Measurements from ENCODE around the gene C12orf76. TPM values are rescaled to one million over a fixed set of nuclear protein-coding genes. Genes with fewer than 3 reads are reported as not detected.

Gene C12orf76
- total and polyA plus RNA-seq, 2 of the 4 experiments (the other 2 are of a cell fraction), result 5.0 to 7.1 TPM

- Histone ChIP-seq H3K4me3 (ENCODE audit: insufficient read depth, low read depth, low read length) (no peak overlapping the region), H2BK20ac (ENCODE audit: low read depth, low read length) (peak overlapping the region; percentile 89; the same call in 1 of the 2 replicates), H4K8ac (ENCODE audit: low read depth in 2 of 2, low read length in 2 of 2) (peak overlapping the region; percentile 12 to 73; a peak in 2 of 4 replicates), H3K18ac (ENCODE audit: low read depth, low read length) (peak overlapping the region; percentile 52; the same call in 1 of the 2 replicates), H4K20me1 (ENCODE audit: insufficient read depth, low read length) (peaks cover 31% of the 10 kb centered on the region), H3K27me3 (ENCODE audit: control insufficient read depth, insufficient read depth, low read length) (no peaks in the 10 kb centered on the region), H2AFZ (replicated peaks; ENCODE audit: low read length, poor library complexity) (no peak overlapping the region), H4K91ac (ENCODE audit: insufficient read depth, low read depth, low read length) (0 out of 2 replicates have a peak overlapping the region, but pooled peaks have one; percentile 13), H4K5ac (ENCODE audit: low read depth, low read length) (peak overlapping the region; percentile 8; the same call in 1 of the 2 replicates), H3K4ac (ENCODE audit: low read depth, low read length) (peak overlapping the region; percentile 81; the same call in 1 of the 2 replicates), H3K36me3 (ENCODE audit: control insufficient read depth, insufficient read depth, low read length) (peaks cover 45% of the 10 kb centered on the region), H2AK9ac (replicated peaks; ENCODE audit: low read depth, low read length, poor library complexity) (no peak overlapping the region), H2BK120ac (ENCODE audit: low read depth, low read length) (peak overlapping the region; percentile 89), H3K9me1 (ENCODE audit: insufficient read depth, low read length) (peaks cover 24% of the 10 kb centered on the region), H3K4me2 (ENCODE audit: low read depth, low read length) (no peak overlapping the region), H2BK15ac (ENCODE audit: low read depth, low read length) (peak overlapping the region; percentile 3; the same call in 1 of the 3 replicates), H3K23ac (ENCODE audit: low read depth, low read length) (peak overlapping the region; percentile 31; the same call in 1 of the 2 replicates), H3K14ac (replicated peaks; ENCODE audit: low read depth, low read length) (0 out of 2 replicates have a peak overlapping the region, but pooled peaks have one; percentile 18), H3K56ac (ENCODE audit: extremely low read depth, insufficient read depth, low read length) (no peak overlapping the region), H3K9me3 (ENCODE audit: control insufficient read depth, insufficient read depth, low read length) (no peaks in the 10 kb centered on the region), H2AK5ac (ENCODE audit: low read depth, low read length) (no peak overlapping the region), H3K79me1 (ENCODE audit: low read depth in 1 of 2, low read length in 2 of 2) (peaks cover 24 to 64% of the 10 kb centered on the region in 2 experiments), H3K9ac (ENCODE audit: low read depth, low read length) (0 out of 2 replicates have a peak overlapping the region, but pooled peaks have one; percentile 31), H3K27ac (ENCODE audit: insufficient read depth, low read length) (peak overlapping the region; percentile 42; the same call in 1 of the 2 replicates), H2BK5ac (ENCODE audit: low read depth, low read length, poor library complexity, severe bottlenecking) (peak overlapping the region; percentile 97), H3K4me1 (ENCODE audit: control insufficient read depth, insufficient read depth, low read length) (peaks cover 29% of the 10 kb centered on the region)
- ATAC-seq (ENCODE audit: low read depth) (no peak), DNase-seq (no peak)
- no CpG with 5 or more reads among the region's 2 CpGs for WGBS, 2 experiments (ENCODE audit: extremely low coverage in 2 of 2, insufficient read length in 1 of 2)
- ChIA-PET POLR2A (ENCODE audit: unreplicated experiment) (interaction anchor here (0.8 kb wide), 1 partner anchor 11 kb away, joined by 7 read pairs; no protein-coding TSS in a partner anchor), CTCF (interaction anchor here (0.6 kb wide), 3 partner anchors 20 to 995 kb away, joined by 3 read pairs; no protein-coding TSS in a partner anchor)
- TF ChIP-seq RFX5 (IDR thresholded peaks at IDR 0.05; ENCODE audit: low read depth, low read length) (no peak), MAZ (IDR thresholded peaks at IDR 0.05; ENCODE audit: borderline replicate concordance, low read depth, low read length) (no peak), USF2 (IDR thresholded peaks at IDR 0.05; ENCODE audit: low read depth, low read length) (no peak), CTCF (conservative IDR thresholded peaks at IDR 0.05; ENCODE audit: low read depth, low read length) (no peak), NFE2L2 (IDR thresholded peaks at IDR 0.05; ENCODE audit: low read depth, low read length) (no peak), SMC3 (IDR thresholded peaks at IDR 0.05; ENCODE audit: low read depth, low read length) (no peak), RAD21 (IDR thresholded peaks at IDR 0.05; ENCODE audit: low read length) (no peak), ELK1 (IDR thresholded peaks at IDR 0.05; ENCODE audit: borderline replicate concordance, low read depth, low read length) (no peak), RCOR1 (IDR thresholded peaks at IDR 0.05; ENCODE audit: insufficient replicate concordance, low read length) (no peak), MAFK (IDR thresholded peaks at IDR 0.05; ENCODE audit: low read depth, low read length) (no peak), CHD1 (IDR thresholded peaks at IDR 0.05; ENCODE audit: low read depth, low read length) (no peak), FOS (IDR thresholded peaks at IDR 0.05; ENCODE audit: low read depth, low read length) (no peak), POLR2A (IDR thresholded peaks at IDR 0.05; ENCODE audit: low read depth, low read length) (no peak), BHLHE40 (IDR thresholded peaks at IDR 0.05; ENCODE audit: low read depth, low read length) (no peak), CEBPB (IDR thresholded peaks at IDR 0.05; ENCODE audit: low read depth, low read length) (no peak), MXI1 (IDR thresholded peaks at IDR 0.05; ENCODE audit: borderline replicate concordance, low read depth, low read length) (no peak)
- dilution Hi-C loops (cut with HindIII; ENCODE audit: low sequenced_read_pairs, unreplicated experiment), result no loop called here
- no TSS peak for BruUV-seq (replicated peaks)
- in situ Hi-C loops (cut with MboI; ENCODE audit: low sequenced_read_pairs), result no loop called here
- intact Hi-C loops (cut with micrococcal nuclease), result no loop called here
These were observed 24.3 kb downstream of the C12orf76 start for GRCh38 chr12:110024051-110024450.
